K562 (cell line): ENCODE data around the gene LGALS7.

Experiments
- BMI1 ChIP-seq: fragments of 150-350 bp; IDR thresholded peaks from 2 replicates; pipeline ENCODE4 v1.6.1; 2014; ENCODE audit warnings: low read length
- FOXP4 ChIP-seq: sonication (generic); formaldehyde crosslinking; IDR thresholded peaks from 2 replicates; pipeline ENCODE4 v1.8.0; 2022; ENCODE audit warnings: mild to moderate bottlenecking, missing genetic modification reagents, borderline replicate concordance
- HDAC3 ChIP-seq: fragments of 450-650 bp; IDR thresholded peaks from 2 replicates; pipeline ENCODE4 v1.6.1; 2018; ENCODE audit warnings: borderline replicate concordance, mild to moderate bottlenecking, moderate library complexity; ENCODE audit not compliant: partially characterized antibody
- IRF1 ChIP-seq: sonication (generic); formaldehyde crosslinking; IDR thresholded peaks from 2 replicates; pipeline ENCODE4 v1.8.0; 2022; ENCODE audit warnings: missing genetic modification reagents, mild to moderate bottlenecking, borderline replicate concordance
- MAFF ChIP-seq: IDR thresholded peaks from 2 replicates; pipeline ENCODE4 v1.6.1; 2012; ENCODE audit warnings: low read length, improper control_type of control experiment
- POLR2A ChIP-seq: fragments of 450-650 bp; conservative IDR thresholded peaks from 2 replicates; pipeline ENCODE4 v1.6.1; 2016
- RBM25 ChIP-seq: fragments of 200-400 bp; formaldehyde crosslinking; IDR thresholded peaks from 2 replicates; pipeline ENCODE4 v1.6.1; 2018; ENCODE audit warnings: low read length, low read depth, moderate library complexity; ENCODE audit not compliant: severe bottlenecking
- U2AF2 ChIP-seq: fragments of 200-400 bp; formaldehyde crosslinking; optimal IDR thresholded peaks from 2 replicates; pipeline ENCODE3; 2017; ENCODE audit warnings: low read depth, mild to moderate bottlenecking, low read length
- ZBTB8A ChIP-seq: fragments of 450-650 bp; IDR thresholded peaks from 2 replicates; pipeline ENCODE4 v1.6.1; 2018; ENCODE audit warnings: mild to moderate bottlenecking, moderate library complexity; ENCODE audit not compliant: partially characterized antibody
- ZNF398 ChIP-seq: fragments of 250-450 bp; sonication (Bioruptor Pico); IDR thresholded peaks from 2 replicates; pipeline ENCODE4 v1.8.0; 2021; ENCODE audit warnings: moderate library complexity, mild to moderate bottlenecking, inconsistent platforms
- TF ChIP-seq, protein P1 (sequence below), 3 experiments: IDR thresholded peaks in 2 of 3; conservative IDR thresholded peaks in 1 of 3; 2 replicates each; pipeline ENCODE4 v1.5.1; 2011 to 2012; ENCODE audit warnings: low read length in 3 of 3, mild to moderate bottlenecking in 3 of 3, control low read depth in 2 of 3, improper control_type of control experiment in 1 of 3, inconsistent platforms in 1 of 3, low read depth in 1 of 3, mixed read lengths in 1 of 3, moderate library complexity in 1 of 3; ENCODE audit not compliant: insufficient read depth in 2 of 3

DNA sequence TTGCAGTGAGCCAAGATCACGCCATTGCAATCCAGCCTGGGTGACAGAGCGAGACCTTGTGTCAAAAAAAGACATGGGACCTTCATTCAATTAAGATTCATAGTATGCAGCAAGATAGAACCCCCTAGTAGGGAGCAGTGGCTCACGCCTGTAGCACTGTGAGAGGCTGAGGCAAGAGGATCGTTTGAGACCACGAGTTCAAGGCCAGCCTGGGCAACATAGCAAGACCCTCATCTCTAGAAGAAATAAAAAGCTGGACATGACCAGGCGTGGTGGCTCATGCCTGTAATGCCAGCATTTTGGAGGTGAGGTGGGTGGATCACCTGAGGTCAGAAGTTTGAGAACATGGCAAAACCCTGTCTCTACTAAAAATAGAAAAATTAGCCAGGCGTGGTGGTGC lies 7.1 kb upstream of the LGALS7 start:
- no peak for TF ChIP-seq FOXP4 (CRISPR knock-in tag)
- no peak for TF ChIP-seq RBM25
- TF ChIP-seq, protein P1, sequence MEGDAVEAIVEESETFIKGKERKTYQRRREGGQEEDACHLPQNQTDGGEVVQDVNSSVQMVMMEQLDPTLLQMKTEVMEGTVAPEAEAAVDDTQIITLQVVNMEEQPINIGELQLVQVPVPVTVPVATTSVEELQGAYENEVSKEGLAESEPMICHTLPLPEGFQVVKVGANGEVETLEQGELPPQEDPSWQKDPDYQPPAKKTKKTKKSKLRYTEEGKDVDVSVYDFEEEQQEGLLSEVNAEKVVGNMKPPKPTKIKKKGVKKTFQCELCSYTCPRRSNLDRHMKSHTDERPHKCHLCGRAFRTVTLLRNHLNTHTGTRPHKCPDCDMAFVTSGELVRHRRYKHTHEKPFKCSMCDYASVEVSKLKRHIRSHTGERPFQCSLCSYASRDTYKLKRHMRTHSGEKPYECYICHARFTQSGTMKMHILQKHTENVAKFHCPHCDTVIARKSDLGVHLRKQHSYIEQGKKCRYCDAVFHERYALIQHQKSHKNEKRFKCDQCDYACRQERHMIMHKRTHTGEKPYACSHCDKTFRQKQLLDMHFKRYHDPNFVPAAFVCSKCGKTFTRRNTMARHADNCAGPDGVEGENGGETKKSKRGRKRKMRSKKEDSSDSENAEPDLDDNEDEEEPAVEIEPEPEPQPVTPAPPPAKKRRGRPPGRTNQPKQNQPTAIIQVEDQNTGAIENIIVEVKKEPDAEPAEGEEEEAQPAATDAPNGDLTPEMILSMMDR (IDR thresholded peaks at IDR 0.05 in 2 of 3, conservative IDR thresholded peaks at IDR 0.05 in 1 of 3; ENCODE audit: insufficient read depth in 2 of 3, low read depth in 1 of 3, low read length in 3 of 3), result no peak
- TF ChIP-seq HDAC3, result no peak
- no peak for TF ChIP-seq ZBTB8A
- TF ChIP-seq BMI1, result no peak
- no peak for TF ChIP-seq ZNF398 (CRISPR knock-in tag)
- no peak for TF ChIP-seq MAFF
- TF ChIP-seq IRF1 (CRISPR knock-in tag), result no peak
- no peak for TF ChIP-seq POLR2A
- no peak for TF ChIP-seq U2AF2
